NCI-H1436 treated with DMSO at 0.1 percent for 48 hours (cell line): ENCODE measurements around the gene GRM5.

Source experiments
- DNase-seq: peaks from one replicate; lab custom pipeline; 2025; lab: John Stamatoyannopoulos, UW

GRM5 gene

DNA sequence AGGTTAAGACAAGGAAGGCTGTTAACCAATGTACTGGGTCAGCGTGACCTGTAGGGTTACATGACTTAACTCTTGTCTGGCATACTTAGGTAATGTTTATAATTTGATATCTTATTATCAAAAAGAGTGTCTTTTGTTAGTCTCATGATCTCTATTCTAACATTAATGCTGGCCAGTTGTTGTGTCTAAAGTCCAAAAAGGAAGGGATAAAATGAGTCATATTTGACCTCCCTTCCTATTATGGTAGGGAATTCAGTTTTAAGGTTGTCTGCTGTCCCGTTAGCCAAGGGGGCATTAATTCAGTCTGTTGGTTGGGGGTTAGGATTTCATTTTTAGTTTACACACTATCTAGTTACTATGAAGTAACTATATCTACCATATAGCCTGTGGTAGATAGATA is 364.0 kb downstream of the GRM5 start:
- DNase-seq: no peak

DNA sequence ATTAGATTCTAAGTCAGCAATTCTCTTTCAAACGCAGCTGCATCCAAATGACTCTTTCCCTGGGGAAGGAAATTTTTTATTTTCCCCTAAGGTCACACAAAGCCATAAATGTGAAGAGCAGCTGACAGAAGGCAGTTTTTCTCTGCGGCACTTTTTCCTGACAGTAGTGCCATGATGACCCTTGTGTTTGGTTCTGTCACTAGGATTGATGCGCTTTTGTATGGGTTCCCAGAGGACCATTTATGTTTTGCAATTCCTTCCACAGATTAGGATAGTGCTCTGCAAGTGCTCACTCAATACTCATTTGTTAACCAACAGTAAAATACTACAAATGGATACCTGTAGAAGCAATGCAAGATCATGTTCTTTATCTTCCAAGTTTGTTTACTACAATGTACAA is 368.6 kb downstream of the GRM5 start:
- no peak for DNase-seq

DNA sequence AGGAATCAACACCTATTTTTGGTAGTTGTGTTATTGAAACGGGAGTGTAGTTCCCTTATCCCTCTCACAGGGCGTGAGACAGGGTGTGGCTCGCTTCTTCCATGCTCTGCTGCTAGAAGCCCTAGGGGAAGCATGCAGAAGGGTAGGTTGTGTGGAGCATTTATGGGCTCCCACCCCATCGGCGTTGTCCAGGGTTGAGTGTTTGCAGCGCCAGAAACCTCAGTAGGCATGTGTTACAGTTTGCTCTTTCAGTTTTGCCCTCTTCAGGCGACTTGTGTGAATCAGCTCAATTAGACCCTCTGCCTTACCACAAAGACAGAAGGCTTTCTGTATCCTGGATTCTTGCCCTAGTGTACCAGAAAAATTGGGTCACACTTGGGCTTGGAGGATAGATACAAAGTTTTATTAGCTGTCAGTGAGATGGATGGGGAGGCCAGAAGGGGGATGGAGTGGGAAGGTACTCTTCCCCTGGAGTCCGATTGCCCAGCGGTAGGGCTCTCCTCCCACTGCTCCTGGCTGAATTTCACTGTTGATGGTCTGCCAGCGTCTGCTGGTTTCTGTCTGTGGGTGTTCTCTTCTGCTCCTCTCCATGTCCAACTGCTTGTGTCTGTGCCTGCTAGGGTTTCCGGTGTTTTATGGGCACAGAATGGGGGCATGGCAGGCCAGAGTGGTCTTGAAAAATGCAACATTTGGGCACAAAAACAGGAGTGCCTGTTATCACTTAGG is 369.9 kb downstream of the GRM5 start:
- no peak for DNase-seq

DNA sequence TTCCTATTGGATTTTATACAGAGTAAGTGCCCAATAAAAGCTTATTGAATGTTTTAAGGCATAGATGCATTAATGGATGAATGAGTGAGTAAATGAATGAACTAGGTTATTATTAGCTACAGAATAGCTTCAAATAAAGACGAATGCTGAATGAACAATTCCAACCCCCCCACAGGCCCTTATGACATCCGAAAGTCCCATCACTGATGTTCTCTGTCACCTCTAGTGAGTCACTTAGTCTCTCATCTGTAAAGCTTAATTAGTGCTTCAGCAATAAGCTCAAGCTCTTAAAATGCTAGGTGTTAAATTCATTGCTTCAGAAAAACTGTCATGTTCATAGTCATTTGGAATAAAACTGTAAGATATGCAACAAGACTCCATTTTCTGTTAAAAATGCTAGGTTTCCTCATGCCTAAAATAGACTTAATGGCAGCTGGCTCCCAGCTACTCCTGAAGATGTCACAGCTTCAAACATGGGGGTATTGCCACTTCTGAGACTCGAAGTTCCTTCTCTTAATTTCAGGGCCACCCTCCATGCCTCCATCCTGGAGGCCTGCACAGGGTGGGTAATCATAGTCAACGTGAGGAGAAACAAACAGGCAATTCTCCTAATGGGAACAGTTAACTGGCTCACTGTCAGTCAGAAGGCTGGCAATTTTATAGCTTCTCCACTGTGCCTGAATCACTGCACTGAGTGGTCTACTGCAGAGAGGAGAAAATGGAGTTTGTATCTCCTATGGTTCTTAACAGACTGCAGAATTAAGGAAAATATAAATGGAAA is 373.3 kb downstream of the GRM5 start:
- DNase-seq: no peak

DNA sequence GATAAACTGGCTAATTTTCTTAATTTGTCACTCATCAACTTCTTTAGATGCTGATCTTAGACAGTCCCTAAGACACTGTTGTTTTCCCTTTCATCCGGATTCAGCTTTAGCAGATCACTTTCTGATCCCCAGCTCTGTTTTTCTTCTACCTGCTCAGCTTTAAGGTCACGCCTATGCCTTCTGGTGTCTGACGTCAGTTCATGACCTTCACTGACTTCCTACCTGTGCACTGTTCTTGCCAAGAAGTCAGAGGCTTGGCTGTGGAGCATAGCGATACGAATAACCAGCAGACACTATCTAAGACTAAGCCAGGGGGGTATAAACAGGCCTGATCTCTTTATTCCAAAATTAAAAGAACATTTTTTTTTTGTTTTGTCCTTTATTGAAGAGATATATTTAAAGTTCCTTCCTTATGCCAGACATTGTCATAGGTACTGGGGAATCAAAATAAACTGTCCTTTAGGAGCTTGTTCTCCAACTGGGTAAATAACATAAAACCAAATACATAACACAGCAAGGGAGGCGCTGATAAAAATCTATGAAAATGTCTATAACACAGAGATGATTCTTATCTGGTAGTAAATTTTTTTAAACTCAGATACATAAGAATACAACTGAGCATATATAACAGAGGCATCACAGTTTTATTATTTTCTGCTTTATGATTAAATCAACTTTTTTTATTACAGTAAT is 376.1 kb downstream of the GRM5 start:
- no peak for DNase-seq

DNA sequence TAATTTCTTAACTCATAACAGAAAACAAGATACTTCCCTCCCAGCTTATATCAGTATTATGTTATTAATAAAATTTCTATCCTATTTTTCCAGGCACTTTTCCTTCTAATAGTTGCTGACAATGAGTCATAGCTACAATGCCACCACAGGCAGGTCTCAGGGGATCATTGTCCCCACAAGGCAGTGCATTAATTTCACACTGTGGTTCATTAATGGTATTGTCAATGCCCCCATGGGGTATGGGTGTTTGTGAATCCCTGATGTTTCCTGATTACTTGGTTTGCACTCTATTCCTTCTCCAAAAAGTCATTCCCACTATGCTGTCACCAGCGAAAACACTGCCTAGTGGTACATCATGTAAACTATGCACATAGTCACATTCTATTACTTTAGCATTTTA is 382.8 kb downstream of the GRM5 start:
- no peak for DNase-seq

DNA sequence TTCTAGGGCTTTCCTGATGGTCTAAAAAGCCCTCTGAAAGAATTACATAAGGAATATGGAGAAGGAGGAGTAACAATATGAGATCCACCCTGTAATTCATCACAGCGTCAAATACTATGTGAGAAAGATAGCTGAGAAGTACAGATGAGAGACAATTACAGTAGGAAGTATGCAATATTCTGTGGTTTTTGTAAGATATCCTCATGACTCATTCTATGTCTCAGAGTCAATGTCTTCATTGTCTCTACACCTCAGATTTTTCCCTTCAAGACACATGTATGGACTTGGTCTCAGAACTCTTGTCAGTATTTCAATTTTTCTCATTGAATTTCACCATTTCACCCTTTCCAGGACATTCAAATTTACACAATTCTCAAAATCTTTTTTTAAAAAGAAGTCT is 385.0 kb downstream of the GRM5 start:
- DNase-seq: no peak

DNA sequence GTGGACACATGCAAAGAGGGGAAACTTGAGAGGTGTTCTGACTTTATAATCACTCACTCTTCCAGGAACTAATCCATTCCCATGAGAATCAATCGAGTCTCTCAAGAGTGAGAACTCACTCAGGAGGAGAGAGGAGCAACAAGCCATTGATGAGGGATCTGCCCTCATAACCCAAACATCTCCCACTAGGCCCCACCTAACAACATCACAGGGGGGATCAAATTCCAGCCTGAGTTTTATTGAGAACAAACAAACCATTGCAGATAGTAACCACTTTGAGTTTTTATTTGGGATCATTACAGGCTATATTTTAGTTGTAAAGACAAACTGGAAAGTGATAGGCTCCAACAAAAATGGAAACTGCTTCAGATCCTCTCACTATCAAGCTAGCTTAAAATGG is 399.4 kb downstream of the GRM5 start:
- DNase-seq: no peak

DNA sequence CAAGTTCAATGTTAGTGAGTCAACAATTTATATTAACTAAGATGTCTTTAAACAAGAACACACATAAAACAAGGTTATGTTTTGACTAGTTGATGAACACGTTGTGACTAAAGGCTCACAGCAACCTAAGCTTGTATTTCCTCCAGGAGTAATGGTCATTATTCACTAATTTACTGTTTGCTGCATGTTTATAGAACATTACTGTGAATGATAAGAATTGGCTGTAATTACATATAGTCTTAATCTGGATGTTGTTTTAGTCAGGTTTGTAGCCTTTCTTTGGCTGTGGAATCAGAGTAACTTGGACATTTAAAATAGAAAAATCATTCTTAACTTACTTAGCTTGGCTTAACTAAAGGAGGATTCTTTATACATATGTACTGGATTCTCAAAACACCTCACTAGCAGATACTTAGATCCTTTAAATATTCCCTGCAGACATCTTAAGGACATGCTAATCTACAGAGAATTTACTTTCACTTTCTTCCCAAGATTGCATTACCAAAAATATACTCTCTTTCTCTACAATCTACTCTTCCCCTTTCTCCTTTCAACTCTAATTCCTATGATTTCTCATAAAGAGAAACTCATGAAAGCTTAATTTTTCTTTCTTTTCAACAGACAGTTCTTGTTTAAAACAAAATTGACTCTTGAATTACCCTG is 408.6 kb downstream of the GRM5 start:
- DNase-seq: no peak

DNA sequence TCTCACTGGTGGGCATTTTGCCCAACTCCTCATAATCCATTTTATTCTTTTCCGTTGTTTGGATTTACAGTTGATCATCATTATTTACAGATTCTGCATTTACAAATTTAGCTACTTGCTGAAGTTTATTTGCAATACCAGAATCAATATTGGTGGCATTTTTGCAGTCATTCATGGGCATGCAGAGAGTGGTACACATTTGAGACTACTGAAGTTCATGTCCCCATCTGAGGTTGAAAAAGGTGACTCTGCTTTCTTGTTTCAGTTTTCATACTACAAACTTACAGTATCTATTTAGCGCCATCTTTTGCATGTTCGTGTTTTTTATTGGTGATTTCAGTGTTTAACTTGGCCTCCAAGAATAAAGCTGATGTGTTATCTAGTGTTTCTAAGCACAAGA is 409.5 kb downstream of the GRM5 start:
- DNase-seq: no peak

DNA sequence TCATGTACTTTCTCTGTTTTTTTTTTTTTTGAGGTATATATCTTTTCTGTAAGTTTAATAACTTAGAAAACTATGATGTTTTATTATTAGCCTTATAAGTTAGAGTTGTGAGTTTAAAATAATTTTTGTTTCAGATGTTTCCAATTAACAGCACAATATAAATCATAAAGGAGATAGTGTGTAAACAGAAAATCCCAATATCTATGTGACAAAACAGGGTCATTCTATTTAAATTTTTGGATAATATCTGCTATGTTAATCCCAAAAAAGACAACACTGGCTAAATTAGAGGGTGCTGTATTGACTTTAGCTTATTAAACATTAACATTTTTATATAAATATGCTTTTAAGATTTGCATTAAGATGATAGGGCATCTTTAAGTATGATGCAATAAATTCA is 410.1 kb downstream of the GRM5 start:
- no peak for DNase-seq

DNA sequence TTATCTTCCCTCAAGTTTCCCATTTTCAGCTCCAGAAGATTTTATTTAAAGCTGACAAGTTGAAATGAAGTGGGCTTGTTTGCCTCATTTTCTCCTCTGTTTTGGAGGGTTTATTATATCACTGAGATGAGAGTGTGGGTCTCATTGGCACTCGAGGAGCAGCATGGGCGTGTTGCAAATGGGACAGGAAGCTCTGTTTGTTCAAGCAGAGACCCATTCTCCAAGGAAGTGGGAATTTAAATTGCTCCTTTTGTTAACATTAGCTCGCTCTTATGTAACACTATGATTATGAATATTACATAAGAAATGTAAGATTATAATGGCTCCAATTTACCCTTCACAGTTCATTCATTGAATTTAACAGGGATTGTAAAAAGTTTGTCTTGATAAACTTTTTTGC is 410.6 kb downstream of the GRM5 start:
- no peak for DNase-seq

DNA sequence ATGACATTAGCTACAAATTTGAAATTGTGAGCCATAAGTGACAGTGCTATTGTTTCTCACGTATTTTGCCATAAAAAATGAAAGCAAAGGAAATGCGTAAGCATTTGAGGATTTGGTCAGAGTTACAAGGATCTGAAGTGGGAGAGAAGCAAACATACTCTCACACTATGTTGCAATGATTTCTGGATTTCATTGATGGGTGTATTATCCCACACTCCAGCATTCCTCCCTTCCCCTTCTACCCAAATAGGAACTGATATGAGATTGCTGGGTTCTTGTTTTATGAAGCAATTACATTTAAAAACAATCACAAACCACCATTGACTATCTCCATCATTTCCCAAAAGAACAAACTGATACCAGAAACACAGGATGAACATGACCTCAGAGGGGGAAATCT is 414.2 kb downstream of the GRM5 start:
- no peak for DNase-seq

DNA sequence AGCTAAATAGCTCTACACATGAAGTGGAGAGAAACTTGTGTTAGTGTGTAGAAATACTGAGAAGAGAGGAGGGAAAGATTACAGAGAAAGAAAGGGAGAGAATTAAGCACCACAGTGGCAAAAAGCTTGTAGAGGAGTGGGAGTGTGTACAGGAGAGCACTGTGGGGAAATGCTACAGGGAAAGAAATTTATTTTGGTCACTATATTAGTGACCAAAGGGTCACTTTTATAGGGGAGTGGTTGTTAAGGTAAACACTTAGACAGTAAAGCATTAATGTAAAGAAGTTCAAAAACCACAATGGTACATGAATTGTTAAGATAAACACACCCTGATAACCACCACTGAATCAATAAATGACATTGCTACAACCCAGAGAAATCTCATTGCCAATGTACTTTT is 421.1 kb downstream of the GRM5 start:
- DNase-seq: no peak

DNA sequence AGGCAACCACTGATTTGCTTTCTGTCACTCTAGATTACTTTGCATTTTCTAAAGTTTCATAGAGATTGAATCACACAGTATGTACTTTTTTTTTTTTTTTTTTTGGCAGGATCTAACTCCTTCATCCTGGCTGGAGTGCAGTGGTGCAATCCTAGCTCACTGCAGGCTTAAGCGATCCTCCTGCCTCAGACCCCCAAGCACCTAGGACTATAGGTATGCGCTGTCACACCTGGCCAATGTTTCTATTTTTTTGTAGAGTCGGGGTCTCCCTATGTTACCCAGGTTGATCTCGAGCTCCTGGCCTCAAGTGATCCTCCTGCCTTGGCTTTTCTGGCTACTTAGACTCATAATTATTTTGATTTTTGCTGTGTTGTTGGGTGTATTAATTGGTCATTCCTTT is 433.6 kb downstream of the GRM5 start:
- DNase-seq: no peak

DNA sequence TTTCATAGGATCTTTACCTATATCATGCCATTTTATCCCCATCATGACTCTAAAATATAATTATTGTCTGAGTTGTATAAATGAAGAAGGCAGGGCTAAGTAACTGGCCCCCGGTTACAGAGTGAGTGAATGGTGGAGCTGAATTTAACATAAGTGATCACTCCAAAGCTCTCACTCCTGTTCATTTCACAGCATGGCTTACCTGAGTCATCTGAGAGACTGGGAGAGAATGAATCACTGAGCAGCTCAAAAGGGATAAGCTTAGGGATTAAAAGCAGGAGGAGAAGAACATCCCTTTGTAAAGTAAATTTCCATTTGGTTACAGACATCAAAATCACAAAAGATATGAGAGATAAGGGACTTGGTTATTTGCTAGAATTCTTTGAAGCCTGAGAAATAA is 434.3 kb downstream of the GRM5 start:
- DNase-seq: no peak

DNA sequence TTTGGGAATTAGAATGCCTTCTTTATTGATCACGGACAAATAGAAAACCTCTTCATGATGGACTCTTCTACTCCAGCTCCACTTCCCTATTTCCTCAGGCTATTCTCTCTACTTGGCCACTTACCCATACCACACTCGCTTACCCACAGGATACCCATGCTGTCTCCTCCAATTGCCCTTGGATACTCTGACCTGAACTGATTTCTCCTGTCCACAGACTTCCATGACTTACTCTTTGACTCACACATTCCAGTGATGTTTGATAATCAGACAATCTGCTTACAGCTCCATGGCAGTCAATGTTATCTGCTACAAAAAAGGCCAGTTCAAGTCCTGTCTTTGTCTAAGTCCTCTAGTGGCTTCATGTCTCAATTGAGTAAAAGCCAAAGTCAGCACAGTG is 436.3 kb downstream of the GRM5 start:
- no peak for DNase-seq

DNA sequence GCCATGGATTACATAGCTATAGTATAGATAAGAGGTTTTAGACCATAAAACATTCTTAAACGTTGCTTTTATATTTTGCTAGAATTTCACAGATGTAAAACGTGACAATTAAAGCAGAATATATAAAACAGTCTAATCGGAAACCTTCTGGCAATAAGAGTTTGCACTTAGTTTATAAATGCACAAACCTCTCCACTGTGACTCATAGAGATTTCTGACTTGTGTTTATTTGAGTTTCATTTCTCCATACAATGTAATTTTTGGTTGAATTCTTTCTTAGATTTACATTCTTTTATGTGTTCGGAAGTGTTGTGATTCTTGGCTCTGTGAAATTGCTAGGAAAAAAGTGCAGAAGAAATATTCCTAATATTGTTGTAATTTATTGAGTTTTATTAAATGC is 439.6 kb downstream of the GRM5 start:
- no peak for DNase-seq

DNA sequence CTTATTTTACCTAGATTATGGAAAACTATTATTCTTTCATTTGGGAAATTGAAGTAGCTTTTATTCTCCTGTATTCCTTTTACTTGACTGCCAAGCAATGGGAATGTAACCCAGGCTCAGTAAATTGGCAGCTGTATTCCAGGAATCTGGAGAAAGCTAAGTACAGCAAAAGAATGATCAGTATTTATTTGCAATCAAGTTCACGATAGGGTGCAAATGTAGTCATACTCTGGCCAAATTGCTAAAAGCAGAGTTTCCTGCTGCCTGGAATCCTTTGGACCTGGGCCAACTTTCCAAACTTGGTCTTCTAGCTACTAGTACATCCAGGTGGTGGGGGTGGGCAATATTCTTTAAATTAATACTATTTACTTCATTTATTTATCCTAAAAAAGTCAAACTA is 442.3 kb downstream of the GRM5 start:
- DNase-seq: no peak

DNA sequence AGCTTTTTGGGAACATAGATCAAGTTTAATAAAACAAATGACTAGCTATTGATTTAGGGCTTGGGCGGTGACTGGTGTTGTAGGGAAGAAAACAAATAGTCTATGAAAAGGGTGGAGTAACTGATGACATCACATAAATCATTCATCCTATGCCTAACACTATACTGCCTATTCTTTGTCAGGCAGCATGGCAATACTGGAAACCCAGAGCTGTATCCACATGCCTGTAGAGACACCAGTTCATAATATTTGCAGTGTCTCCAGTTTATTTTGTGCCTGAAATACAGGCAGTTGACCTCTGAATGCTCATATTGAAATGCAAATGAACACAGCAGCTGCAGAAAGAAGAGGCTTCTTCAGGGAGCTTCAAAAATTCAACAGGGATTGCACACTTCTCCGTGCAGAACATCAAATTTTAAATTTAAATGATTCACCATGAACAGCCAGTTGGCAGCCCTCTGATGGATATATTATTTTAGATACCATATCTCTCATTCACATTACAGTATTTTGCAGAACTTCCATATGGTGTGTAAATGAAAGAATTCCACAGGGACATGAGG is 445.1 kb downstream of the GRM5 start:
- DNase-seq: no peak

DNA sequence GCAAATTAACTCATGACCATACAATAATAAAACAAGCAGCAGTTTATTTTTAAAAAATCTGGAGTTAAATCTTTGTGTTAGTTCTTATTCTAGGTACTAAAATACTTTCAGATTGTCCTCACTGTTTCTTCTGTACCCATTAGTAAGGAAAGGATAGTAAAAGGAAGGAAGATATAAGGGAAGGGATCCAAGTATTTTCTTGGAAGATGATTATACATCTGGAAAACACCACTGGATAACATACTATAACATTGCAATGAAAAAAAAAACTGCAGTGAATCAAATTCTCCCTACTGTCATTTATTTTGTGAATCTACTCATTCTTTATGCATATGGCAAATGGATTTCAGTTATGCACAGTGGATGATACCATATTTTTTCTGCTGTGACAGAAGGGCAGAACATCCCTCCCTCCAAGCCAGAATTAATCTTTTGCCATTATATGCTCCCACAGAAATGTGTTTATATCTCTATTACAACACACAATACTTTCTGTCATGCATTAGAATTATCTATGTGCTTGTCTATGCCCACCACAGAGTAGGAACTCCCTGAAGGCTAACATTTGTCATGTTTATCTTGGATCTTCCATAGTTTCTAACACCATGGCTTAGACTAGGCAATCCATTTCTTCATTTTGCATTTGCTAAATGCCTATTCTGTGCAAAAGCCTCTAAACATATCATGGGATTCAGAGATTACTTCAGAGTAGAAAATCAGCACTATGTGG is 446.0 kb downstream of the GRM5 start:
- no peak for DNase-seq

DNA sequence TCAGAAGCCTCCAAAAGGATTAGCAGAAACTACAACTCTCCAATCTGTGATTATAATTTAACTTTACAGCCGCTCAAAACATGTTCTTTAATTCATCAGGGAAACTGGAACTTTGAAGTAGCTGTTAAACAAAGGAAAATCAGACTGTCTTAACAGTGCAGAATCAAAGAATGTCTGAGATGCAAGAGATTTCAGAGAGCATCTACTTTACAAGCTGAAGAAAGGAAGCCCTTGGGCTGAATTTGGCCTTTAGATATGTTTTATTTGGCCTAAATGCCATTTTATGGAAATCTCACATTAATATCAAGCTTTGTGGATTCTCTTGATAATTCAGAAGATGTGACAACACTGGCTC is 446.7 kb downstream of the GRM5 start:
- no peak for DNase-seq
